Loucy (cell line): Measurements from ENCODE around the gene ZNF98.

Source experiments
- H2AFZ ChIP-seq: fragments of 200-600 bp; sonication (generic); 2 replicates; pipeline ENCODE4 v1.6.0; 2016; ENCODE audit warnings: antibody characterized with exemption, mild to moderate bottlenecking, low read length, moderate library complexity
- H3F3A ChIP-seq: fragments of 200-600 bp; 2 replicates; pipeline ENCODE4 v1.6.0; 2016; ENCODE audit warnings: antibody characterized with exemption, low read depth, mild to moderate bottlenecking
- H3K27me3 ChIP-seq: fragments of 200-600 bp; sonication (generic); 2 replicates; pipeline ENCODE4 v1.6.1; 2014; ENCODE audit warnings: low read length, mild to moderate bottlenecking; ENCODE audit not compliant: insufficient read depth, poor library complexity, severe bottlenecking
- H3K36me3 ChIP-seq: fragments of 200-600 bp; sonication (generic); 2 replicates; pipeline ENCODE4 v1.6.1; 2016; ENCODE audit warnings: low read length; ENCODE audit not compliant: insufficient read depth
- H3K4me1 ChIP-seq: fragments of 200-600 bp; sonication (generic); 2 replicates; pipeline ENCODE4 v1.5.1; 2014; ENCODE audit warnings: low read length, mild to moderate bottlenecking; ENCODE audit not compliant: insufficient read depth, poor library complexity, severe bottlenecking
- H3K4me2 ChIP-seq: fragments of 200-600 bp; sonication (generic); 2 replicates; pipeline ENCODE4 v1.6.0; 2014; ENCODE audit warnings: antibody characterized with exemption, low read length, low read depth, mild to moderate bottlenecking; ENCODE audit not compliant: poor library complexity, severe bottlenecking
- H3K4me3 ChIP-seq: fragments of 200-600 bp; sonication (generic); 2 replicates; pipeline ENCODE4 v1.5.1; 2014; ENCODE audit warnings: low read length, mild to moderate bottlenecking, mixed read lengths; ENCODE audit not compliant: poor library complexity, severe bottlenecking
- H3K79me2 ChIP-seq: fragments of 200-600 bp; sonication (generic); 2 replicates; pipeline ENCODE4 v1.6.1; 2014; ENCODE audit warnings: low read length; ENCODE audit not compliant: insufficient read depth
- H3K9ac ChIP-seq: fragments of 200-600 bp; sonication (generic); 2 replicates; pipeline ENCODE4 v1.6.0; 2014; ENCODE audit warnings: mild to moderate bottlenecking, low read depth, low read length, moderate library complexity; ENCODE audit not compliant: poor library complexity, severe bottlenecking
- H3K9me2 ChIP-seq: fragments of 200-600 bp; sonication (generic); replicated peaks from 2 replicates; pipeline ENCODE4 v1.6.1; 2016; ENCODE audit warnings: low read depth, low read length, mixed read lengths
- H3K9me3 ChIP-seq: fragments of 200-600 bp; sonication (generic); 2 replicates; pipeline ENCODE4 v1.6.1; 2014; ENCODE audit warnings: mild to moderate bottlenecking, antibody characterized with exemption, low read length, low read depth; ENCODE audit not compliant: insufficient read depth
- H4K20me1 ChIP-seq: fragments of 200-600 bp; sonication (generic); 2 replicates; pipeline ENCODE4 v1.6.0; 2014; ENCODE audit warnings: antibody characterized with exemption, low read length, mild to moderate bottlenecking; ENCODE audit not compliant: insufficient read depth, poor library complexity, severe bottlenecking
- CTCF ChIP-seq: fragments of 200-600 bp; sonication (generic); conservative IDR thresholded peaks from 2 replicates; pipeline ENCODE4 v1.5.1; 2014; ENCODE audit warnings: mild to moderate bottlenecking, antibody characterized with exemption, low read length
- EZH2phosphoT487 ChIP-seq: fragments of 200-600 bp; IDR thresholded peaks from 2 replicates; pipeline ENCODE4 v1.6.1; 2018; ENCODE audit warnings: antibody characterized with exemption, mild to moderate bottlenecking, moderate library complexity, borderline replicate concordance

ZNF98 gene

DNA sequence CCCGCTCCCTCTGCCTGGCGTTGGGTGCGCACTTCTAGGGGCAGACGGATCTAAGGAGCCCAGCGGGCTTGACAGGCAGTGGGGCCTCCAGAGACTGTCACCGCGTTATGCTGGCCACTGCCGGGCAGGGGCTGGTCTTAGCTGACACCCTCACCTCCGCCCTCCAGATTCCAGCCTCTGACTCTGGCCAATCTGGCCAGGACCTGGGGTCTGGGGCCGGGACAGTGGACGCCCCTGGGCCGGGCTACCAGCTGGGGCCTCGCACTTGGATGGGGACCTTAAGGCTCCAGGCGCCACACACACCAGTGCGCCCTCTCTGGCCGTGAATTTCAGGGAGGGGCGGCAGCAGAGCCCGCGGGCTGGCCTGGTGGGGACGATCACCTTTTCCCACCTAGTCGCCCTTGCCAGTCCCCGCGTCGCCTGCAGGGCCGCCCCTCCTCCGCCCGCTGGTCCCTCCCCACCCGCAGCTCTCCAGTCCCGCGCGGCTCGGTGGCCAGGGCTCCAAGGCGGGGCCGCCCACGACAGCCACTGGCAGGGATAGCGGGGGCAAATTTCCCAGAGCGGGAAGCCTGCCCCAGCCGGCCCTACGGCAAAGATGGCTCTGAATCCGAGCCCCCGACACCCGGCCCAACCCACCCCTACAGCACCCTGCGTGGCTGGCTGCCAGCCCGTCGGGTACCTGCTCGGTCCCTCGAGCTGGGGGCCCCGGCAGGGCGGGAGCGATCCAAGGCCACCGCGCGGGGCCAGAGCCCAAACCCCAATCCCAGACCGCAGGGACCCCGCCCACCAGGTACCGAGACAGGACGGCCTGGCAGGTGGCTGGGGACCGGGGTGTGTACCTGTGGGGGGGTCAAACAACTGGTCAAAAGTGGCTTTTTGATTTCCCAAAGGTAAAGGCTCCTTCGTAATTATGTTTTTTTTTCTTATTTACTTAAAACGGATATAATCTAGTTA is 6.1 kb upstream of the ZNF98 start:
- no peaks in the 10 kb centered on the region for H3K36me3 ChIP-seq
- no peaks in the 10 kb centered on the region; the same call in 1 of the 2 replicates for H3K9me3 ChIP-seq
- H3F3A ChIP-seq = no peaks in the 10 kb centered on the region
- H3K4me1 ChIP-seq = no peaks in the 10 kb centered on the region
- no peak overlapping the region for H3K4me2 ChIP-seq
- H2AFZ ChIP-seq = no peak overlapping the region
- no peak for TF ChIP-seq CTCF
- H3K9me2 ChIP-seq = no peaks in the 10 kb centered on the region
- H4K20me1 ChIP-seq = no peaks in the 10 kb centered on the region
- H3K79me2 ChIP-seq = no peaks in the 10 kb centered on the region
- no peaks in the 10 kb centered on the region for H3K27me3 ChIP-seq
- no peak overlapping the region for H3K9ac ChIP-seq
- H3K4me3 ChIP-seq = no peak overlapping the region

- H3K9ac ChIP-seq = no peak overlapping the region
- no peaks in the 10 kb centered on the region; the same call in 1 of the 2 replicates for H3K9me3 ChIP-seq
- no peak overlapping the region for H3K4me2 ChIP-seq
- H2AFZ ChIP-seq = no peak overlapping the region
- H3F3A ChIP-seq = no peaks in the 10 kb centered on the region
- no peak for TF ChIP-seq CTCF
- no peak for TF ChIP-seq EZH2phosphoT487
- H3K4me1 ChIP-seq = no peaks in the 10 kb centered on the region
- no peaks in the 10 kb centered on the region for H3K79me2 ChIP-seq
- H3K27me3 ChIP-seq = no peaks in the 10 kb centered on the region
- no peak overlapping the region for H3K4me3 ChIP-seq
- no peaks in the 10 kb centered on the region for H3K9me2 ChIP-seq
- no peaks in the 10 kb centered on the region for H3K36me3 ChIP-seq
- no peaks in the 10 kb centered on the region for H4K20me1 ChIP-seq
Measured at GRCh38 chr19:22427547-22427946, 5.4 kb upstream of the ZNF98 start.

DNA sequence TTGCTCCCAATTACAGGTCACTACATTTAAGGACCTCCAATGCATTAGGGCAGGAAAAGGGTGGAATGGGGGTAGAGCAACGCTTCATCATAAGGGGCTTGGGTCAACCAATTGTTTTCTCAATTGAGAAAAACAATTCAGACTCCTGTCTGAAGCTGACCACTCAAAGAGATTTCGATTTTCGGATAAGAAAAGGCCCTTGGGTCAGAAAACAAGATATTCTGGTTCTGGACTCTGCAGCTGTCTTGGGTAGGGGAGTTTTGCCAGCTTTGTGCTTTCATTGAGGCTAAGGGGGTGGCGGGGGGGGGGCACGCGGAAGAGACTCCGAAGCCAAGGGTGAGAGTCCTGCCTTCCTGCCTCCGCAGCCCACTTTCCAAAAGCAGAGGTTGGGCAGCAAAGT is 4.8 kb upstream of the ZNF98 start:
- H3K4me2 ChIP-seq = no peak overlapping the region
- no peaks in the 10 kb centered on the region for H3K27me3 ChIP-seq
- no peak overlapping the region for H3K9ac ChIP-seq
- no peak overlapping the region for H3K4me3 ChIP-seq
- H3K4me1 ChIP-seq = no peaks in the 10 kb centered on the region
- no peaks in the 10 kb centered on the region for H3K9me2 ChIP-seq
- H3K9me3 ChIP-seq = no peaks in the 10 kb centered on the region; the same call in 1 of the 2 replicates
- H2AFZ ChIP-seq = no peak overlapping the region
- no peaks in the 10 kb centered on the region for H3F3A ChIP-seq
- no peaks in the 10 kb centered on the region for H3K36me3 ChIP-seq
- H4K20me1 ChIP-seq = no peaks in the 10 kb centered on the region
- no peaks in the 10 kb centered on the region for H3K79me2 ChIP-seq
- TF ChIP-seq CTCF (no peak), EZH2phosphoT487 (no peak)
